GM03348 (cell line): ENCODE data around the gene AKNAD1.
A peak's percentile ranks its signal among the peaks of the same experiment; 100 is the strongest.
"Not testable (repeated sequence)": the region's sequence is repeated elsewhere in the genome, so short reads cannot be mapped to it uniquely, and the experiment has no call there.

ENCODE experiments used
- DNase-seq: peaks from one replicate; pipeline ENCODE4 v3.0.0; 2012; ENCODE audit warnings: low spot score

The AKNAD1 gene, protein sequence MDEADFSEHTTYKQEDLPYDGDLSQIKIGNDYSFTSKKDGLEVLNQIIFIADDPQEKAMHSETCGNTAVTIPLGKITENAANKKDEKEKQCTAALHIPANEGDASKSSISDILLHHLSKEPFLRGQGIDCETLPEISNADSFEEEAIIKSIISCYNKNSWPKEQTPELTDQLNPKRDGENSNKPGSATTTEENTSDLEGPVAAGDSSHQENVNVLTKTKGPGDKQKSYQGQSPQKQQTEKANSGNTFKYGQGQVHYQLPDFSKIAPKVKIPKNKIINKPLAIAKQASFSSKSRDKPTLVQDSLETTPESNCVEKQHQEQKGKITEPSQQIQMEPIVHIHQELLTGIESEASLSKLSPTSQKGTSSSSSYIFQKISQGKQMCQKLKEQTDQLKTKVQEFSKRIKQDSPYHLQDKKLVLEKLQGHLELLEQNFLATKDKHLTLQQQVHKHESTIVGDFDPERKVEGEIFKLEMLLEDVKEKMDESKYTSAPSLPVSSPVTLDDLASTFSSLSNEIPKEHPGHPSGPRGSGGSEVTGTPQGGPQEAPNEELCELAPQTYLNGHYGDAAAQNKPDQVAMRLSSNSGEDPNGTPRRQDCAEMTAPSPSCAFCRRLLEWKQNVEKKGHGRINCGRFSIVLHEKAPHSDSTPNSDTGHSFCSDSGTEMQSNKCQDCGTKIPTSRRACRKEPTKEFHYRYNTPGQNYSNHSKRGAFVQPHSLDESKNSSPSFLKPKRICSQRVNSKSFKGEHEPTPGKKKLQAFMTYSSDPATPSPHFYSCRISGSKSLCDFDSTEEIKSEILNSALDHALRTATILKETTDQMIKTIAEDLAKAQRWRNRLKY

DNA sequence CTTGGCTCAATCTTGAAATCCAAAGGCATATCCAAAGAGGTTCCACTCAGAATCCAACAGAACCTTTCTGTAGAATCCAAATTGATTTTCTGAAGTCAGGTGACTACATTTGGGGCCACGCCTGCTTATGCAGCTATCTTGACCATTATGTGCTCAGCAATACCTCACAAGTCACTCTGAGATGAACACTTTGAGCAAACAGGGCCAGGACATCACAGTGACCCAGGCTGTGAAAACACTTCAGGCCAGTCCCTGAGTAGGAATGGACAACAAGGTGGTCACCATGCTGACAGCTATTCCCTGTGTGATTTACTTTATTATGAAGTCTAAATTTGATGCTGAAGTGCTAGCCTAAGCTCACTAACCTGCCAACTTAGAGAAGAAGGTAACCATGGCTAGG lies at the start of gene AKNAD1:
Gene AKNAD1 (minus strand): TSS at position 101 of the 400 bp plus-strand sequence. CDS start 4,430 bp downstream, outside the sequence.
- no peak for DNase-seq

GRCh38 chr1:108901106-108901505 lies 44.2 kb upstream of the AKNAD1 start:
- DNase-seq = no peak

DNA sequence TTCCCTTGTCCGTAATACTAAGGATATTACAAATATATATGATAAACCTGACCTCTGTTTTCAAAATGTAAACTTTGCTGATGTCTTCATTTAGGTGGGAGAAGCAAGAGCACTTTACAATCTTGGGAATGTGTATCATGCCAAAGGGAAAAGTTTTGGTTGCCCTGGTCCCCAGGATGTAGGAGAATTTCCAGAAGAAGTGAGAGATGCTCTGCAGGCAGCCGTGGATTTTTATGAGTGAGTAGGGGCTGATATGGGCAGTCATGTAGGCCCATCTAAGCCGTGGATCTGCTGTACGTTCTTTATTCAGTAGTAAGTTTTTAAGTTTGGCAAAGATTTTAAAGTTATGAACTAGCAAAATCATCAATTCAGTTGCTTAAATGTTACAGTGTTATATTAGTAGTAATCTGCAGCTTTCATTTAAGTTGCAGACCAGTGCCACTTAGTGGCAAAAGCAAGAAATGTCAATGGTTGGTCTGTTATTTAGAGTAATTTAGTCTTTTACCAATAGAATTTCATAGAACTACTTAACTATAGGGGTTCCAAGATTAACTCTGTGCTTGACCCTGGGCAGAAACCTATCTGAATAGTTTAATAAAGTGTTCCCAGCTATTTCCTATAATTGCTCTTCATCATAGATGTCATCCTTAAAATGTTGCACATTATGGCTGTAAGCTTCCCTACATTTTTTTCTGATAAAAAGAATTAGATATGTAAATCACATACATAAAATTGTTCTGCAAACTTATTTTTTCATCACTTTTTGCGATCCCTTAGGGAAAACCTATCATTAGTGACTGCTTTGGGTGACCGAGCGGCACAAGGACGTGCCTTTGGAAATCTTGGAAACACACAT lies 41.2 kb upstream of the AKNAD1 start:
- peak; percentile 64 for DNase-seq

- no peak for DNase-seq
Observed at GRCh38 chr1:108896146-108897145, 39.6 kb upstream of the AKNAD1 start.

- no peak for DNase-seq
Observed at GRCh38 chr1:108893141-108893530, 36.2 kb upstream of the AKNAD1 start.

- DNase-seq = no peak
Observed at GRCh38 chr1:108892356-108893140, 35.7 kb upstream of the AKNAD1 start.

DNA sequence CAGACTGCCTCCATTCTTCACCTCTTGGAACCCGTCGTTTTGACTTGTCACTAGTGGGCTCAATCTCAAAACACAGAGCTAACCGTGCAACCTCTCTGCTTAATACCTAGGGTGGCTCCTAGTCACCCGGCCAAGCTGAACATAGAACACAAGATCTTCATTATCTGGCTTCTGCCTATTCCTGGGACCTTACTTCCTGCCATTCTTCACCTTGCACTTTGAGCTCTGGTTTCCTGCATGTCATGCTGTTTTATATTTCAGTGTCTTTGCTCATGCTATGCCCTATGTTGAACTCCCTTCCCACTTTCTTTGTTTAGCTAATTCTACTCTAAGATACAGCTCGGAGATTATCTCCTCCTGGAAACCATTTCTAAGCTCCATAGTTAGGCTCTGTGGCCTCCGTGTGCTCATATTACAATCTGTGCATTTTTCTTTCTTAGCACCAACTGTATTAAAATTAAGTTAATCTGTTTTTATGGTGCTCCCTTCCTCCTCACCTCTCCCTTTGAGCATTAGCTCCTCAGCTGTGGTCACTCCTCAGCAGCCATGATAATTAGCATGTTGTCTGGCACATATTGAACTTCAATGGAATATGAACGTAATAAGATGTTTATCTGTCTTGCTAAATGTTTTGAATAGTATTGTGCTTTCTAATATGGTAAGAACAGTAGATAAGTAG lies 33.0 kb upstream of the AKNAD1 start:
- no peak for DNase-seq

GRCh38 chr1:108889006-108889645 lies 32.2 kb upstream of the AKNAD1 start:
- not testable (repeated sequence) for DNase-seq

GRCh38 chr1:108886292-108886691 lies 29.4 kb upstream of the AKNAD1 start:
- no peak for DNase-seq

GRCh38 chr1:108884968-108885367 lies 28.1 kb upstream of the AKNAD1 start:
- DNase-seq = no peak

- DNase-seq = no peak
Observed at GRCh38 chr1:108882837-108883236, 25.9 kb upstream of the AKNAD1 start.

GRCh38 chr1:108881369-108881768 lies 24.5 kb upstream of the AKNAD1 start:
- peak; percentile 55 for DNase-seq

- no peak for DNase-seq
Observed at GRCh38 chr1:108880850-108881249, 24.0 kb upstream of the AKNAD1 start.

DNA sequence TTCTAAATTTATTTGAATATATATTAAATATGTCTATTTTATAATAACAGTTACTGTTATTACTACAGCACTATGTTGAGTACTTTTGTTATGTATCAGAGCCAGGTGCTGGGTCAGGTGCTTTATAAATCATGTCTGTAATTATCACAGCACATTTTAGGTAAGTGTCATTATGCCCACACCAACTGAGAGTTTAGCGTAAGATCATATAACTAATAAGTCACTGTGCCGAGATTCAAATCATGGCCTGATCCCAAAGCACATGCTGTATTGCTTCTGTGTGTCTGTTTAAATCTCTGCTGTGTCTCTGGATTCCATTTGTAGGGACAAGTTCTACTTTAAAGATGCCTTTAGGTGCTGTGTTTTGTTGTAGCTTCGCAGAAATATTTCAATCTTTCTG lies 21.8 kb upstream of the AKNAD1 start:
- no peak for DNase-seq

- DNase-seq = no peak
Observed at GRCh38 chr1:108878160-108878469, 21.2 kb upstream of the AKNAD1 start.

DNA sequence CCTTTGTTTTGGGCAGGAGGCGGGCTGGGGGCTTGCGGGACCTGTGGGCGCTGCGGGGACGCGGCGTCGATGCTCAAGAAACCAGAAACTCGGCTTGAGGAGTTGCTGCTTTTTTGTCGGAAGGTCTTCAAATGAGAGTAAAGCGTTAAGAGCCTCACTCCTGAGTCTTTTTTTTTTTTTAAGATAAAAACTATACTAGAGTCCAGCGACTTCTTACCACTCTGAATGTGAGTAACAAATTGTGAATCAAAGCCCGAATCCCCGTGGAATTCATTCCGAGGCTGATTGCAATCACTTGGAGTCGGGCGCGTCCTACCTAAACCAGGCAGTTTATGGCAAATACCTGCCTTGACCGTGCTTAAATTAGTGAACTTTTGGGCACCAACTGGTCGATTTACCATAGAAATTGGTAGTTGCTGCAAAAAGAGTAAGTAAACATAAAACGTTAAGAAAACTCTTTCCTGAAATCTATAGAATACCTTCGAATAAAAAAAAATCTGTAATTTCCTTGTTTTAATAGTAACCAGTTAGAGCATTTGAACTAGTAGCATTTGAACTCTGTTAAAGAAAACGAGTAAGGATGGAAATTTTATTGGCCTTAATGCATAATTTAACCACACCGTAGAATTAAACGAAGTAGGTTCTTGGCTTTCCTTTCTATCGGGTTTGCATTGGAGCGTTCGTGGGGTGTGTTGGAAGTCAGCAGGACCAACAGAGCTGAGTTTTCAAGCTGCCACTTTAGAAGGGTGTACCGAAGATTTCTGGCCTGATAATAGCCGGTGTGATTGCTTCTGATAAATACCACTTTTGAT lies 20.7 kb upstream of the AKNAD1 start:
- DNase-seq = peak; percentile 25

DNA sequence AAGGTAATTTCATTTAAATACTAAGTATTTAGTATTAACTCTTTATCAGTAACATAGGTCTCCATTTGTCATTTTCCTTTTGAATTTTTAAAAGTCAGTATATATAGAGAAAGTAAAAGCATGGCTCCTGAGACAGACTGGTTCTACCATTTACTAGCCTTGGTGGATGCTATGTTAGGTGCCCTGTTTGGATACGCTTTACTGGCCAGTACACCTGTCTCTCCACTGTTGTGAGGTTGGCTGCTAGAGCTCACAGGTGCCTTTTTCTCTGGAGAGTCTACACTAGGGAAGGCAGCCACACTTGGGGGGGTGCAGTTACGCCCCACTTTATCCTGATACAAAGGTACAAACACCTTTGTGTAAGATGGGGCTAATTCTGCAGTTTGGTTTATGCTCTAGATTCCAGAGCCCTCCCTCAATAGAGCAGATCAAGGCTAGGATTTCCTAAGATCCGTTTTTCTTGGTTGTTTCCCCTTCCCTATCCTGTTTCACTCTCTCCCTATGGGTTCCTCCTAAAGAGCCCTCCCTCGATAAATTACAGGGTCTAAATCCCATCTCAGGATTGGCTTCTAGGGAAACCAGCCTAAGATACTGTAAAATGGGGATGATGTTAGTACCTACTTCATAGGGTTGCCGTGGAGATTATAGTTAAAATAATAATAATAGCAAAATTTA lies 14.3 kb upstream of the AKNAD1 start:
- no peak for DNase-seq
